Ovary (tissue), 3 donors: Measurements from ENCODE around the gene CFAP100.

Experiments used
- POLR2A ChIP-seq: fragments of 450-650 bp; IDR thresholded peaks from one replicate; pipeline ENCODE4 v1.6.1; 2017; ENCODE audit warnings: antibody characterized with exemption, mild to moderate bottlenecking, moderate library complexity
- TF ChIP-seq, protein P1 (sequence below), 3 donors: fragments of 450-650 bp in 2 of 3; fragments of 200-600 bp in 1 of 3; IDR thresholded peaks; one replicate each; pipeline versions ENCODE4 v1.5.1 to v1.8.0; 2016 to 2022; ENCODE audit warnings: antibody characterized with exemption in 3 of 3, mild to moderate bottlenecking in 1 of 3
- donor health status: DM: no; HTN: no; CAD: no.

DNA sequence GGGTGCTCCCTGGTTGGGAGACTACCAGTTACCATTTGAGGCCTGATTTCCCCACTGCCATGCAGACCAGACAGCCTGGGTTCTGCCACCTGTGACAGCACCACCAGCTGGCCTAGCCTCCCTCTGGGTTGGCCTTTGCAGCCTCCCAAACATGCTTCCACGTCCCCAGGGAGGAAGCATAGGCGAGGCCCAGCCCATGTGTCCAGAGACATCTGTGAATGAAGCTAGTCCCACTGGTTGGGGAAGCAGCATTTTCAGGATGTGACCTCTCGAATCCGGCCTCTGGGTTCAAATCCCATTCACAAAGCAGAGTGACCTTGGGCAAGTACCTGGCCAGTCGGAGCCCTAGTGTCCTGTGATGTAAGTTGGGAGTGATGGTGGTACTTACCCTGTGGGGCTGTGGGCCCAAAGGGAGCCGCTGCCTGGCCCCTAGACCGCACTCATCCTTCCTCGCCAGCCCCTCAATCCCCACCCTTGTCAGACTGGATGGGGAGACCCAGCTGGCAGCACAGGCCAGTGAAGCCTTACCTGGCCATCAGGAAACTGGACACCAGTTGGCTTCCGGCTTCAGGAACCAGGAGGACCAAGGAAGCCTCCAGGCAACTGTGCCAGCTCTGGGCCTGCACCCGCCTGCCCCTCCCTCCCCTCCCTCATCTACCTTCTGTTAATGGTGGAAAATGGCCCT is 43.5 kb upstream of the CFAP100 start:
- TF ChIP-seq, protein P1, sequence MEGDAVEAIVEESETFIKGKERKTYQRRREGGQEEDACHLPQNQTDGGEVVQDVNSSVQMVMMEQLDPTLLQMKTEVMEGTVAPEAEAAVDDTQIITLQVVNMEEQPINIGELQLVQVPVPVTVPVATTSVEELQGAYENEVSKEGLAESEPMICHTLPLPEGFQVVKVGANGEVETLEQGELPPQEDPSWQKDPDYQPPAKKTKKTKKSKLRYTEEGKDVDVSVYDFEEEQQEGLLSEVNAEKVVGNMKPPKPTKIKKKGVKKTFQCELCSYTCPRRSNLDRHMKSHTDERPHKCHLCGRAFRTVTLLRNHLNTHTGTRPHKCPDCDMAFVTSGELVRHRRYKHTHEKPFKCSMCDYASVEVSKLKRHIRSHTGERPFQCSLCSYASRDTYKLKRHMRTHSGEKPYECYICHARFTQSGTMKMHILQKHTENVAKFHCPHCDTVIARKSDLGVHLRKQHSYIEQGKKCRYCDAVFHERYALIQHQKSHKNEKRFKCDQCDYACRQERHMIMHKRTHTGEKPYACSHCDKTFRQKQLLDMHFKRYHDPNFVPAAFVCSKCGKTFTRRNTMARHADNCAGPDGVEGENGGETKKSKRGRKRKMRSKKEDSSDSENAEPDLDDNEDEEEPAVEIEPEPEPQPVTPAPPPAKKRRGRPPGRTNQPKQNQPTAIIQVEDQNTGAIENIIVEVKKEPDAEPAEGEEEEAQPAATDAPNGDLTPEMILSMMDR (IDR thresholded peaks at IDR 0.05): no peak
- no peak for TF ChIP-seq POLR2A
